ENCODE data around the gene LSM14A.
A peak's percentile ranks its signal among the peaks of the same experiment; 100 is the strongest.
"Not testable (repeated sequence)": the region's sequence is repeated elsewhere in the genome, so short reads cannot be mapped to it uniquely, and the experiment has no call there.

The LSM14A gene

DNA sequence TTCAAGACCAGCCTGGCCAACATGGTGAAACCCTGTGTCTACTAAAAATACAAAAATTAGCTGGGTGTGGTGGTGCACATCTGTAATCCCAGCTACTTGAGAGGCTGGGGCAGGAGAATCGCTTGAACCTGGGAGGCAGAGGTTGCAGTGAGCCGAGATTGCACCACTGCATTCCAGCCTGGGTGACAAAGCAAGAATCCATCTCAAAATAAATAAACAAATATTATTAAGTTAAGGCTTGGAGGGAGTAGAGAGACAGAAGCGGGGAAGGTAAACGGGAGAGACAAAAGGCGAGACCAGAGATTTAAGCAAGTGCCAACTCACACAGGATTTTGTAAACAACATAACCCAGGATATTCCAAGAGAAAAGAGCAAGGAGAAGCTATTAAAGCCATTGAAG is 12.8 kb upstream of the LSM14A start:
- not testable (repeated sequence) for DNase-seq

DNA sequence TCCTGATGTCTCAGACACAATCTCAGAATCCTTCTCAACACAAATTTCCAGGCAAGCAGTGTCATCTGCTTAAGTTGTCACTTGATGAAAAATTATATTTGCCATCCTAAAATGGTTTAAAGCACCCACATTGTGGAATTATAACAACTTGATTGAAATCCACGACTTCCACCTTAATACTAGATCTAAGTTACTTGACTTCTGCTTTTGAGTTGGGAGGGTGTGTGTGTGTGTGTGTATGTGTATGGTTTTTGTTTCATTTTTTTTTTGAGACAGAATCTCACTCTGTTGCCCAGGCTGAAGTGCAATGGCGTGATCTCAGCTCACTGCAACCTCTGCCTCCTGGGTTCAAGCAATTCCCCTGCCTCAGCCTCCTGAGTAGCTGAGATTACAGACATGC is 10.4 kb upstream of the LSM14A start:
- DNase-seq = not testable (repeated sequence)

DNA sequence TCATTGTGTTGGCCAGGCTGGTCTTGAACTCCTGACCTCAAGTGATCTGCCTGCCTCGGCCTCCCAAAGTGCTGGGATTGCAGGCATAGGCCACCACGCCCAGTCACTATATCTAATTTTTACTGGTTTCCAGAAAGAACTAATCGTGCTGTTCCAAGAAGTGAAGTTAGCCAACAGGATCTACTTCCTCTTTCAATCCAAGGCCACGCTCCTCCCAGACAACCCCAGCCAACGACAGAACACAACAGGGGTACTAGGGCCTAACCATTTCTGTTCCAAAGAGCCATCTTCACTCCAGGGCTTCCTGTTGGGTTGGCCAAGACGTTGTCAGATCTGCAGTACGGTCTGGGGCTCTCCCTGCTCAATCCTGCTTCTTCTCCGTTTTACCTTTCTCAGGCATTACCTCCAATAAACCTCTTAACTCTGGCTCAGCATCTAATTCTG is 7.0 kb upstream of the LSM14A start:
- no peak for DNase-seq

DNA sequence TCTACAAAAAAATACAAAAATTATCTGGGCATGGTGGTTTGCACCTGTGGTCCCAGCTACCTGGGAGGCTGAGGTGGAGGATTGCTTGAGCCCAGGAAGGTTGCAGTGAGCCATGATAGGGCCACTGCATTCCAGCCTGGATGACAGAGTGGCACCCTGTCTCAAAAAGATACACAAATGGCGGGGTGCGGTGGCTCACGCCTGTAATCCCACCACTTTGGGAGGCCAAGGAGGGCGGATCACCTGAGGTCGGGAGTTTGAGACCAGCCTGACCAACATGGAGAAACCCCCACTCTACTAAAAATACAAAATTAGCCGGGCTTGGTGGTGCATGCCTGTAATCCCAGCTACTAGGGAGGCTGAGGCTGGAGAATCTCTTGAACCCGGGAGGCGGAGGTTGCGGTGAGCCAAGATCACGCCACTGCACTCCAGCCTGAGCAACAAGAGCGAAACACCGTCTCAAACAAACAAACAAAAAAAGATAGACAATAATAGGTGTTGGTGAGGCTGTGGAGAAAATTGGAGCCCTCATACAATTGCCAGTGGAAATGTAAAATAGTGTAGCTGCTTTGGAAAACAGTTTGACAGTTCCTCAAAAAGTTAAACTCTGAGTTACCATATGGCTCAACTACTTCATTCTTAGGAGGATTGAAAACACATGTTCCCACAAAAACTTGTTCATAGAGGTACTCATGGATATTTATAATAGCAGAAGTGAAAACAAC is 2.7 kb upstream of the LSM14A start:
- not testable (repeated sequence) for DNase-seq

DNA sequence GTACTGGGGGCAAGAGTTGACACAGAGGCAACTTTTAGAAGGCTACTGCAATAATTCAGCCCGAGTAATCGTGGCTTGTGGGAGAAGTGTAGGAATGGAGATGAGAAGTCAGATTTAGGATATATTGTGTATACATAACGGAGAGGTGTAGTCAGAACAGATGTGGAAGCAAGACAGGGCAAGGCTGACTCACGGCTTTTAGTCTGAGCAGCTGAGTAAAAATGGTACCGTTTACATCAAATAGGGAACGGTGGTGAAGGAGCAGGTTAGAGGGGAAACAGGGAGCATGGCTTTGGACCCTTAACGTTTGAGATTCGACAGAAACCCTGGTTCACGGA is 796 bp upstream of the LSM14A start:
- no peak for DNase-seq

DNA sequence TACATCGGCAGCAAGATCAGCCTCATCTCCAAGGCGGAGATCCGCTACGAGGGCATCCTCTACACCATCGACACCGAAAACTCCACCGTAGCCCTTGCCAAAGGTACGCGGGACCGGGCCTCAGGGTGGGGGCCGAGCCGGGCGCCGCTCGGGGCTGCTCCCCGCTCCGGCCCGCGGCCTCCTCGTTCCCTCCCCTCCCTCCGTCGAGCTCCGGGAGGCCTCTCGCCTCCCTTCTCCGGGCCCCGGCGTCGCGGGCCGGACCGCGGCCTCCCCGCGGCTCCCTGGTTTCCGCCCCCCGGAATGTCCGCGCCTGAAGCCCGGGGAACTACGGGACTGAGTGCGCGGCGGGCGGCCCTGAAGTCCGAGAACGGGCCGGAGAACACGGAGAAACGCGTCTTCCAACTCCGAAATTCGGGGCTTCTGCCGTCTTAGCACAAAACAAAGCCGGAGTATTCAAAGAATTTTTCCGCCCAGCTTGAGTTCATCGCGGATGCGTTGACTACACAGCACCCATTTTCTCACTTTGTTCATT is 423 bp downstream of the LSM14A start:
- peak; percentile 8 for DNase-seq

DNA sequence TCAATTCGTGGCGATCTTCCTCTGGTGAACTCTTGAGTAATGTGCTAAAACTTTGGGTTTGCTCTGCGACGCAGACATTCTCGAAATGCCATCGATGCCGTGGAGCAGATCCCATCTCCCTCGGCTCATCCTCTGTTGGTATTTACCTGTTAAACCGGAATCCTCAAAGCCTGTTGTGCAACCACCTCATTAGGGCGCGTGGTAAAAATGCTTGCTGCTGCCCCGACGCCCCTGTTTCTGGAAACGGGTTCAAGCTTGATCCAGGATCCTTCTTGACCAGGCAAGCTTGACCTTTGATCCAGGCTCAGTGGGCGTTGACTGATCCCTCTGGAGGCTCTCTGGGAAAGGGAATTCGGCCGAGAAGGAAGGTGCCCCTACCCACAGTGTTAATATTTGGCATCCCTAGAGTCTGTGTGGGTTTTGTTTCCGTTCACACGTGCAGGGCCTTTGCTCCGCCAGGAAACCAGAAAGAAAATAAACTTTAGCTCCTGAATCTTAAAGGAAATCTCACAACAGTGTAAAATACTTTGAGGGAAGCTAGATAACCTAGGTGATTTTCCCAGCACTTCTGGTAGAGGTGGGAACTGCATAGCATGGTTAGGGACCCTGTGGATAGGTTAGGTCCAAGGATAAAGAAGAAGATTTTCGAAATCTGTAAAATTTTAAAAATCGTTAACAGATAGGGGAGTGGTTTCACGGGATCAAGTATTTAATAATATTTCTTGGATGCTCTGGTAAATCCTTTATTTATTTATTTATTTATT is 1.1 kb downstream of the LSM14A start:
- peak; percentile 31 for DNase-seq

DNA sequence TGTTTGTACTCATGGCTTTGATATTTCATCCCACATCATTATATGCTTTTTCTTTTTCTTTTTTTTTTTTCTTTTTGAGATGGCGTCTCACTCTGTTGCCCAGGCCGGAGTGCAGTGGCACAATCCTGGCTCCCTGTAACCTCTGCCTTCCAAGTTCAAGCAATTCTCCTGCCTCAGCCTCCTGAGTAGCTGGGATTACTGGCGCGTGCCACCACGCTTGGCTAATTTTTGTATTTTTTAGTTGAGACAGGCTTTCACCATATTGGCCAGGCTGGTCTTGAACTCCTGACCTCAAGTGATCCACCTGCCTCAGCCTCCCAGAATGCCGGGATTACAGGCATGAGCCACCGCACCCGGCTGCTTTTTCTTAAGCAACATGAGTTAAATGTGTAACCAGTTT is 2.9 kb downstream of the LSM14A start:
- DNase-seq = not testable (repeated sequence)

DNA sequence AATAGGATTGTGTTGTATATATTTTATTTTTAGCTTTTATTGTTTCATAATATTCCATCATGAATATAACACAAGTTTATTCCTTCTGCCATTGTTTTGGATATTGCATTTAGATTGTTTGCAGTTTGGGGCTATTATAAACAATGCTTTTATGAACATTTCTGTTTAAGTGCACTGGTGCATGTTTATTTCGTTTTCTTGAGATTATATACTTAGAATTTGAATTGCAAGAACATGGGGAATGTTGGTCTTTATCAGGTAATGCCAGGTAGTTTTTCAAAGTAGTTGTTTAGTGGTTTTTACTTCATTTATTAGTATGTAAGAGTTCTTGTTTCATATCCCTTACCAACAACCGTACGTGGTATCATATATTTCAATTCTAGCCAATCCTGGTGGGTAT is 4.3 kb downstream of the LSM14A start:
- no peak for DNase-seq

DNA sequence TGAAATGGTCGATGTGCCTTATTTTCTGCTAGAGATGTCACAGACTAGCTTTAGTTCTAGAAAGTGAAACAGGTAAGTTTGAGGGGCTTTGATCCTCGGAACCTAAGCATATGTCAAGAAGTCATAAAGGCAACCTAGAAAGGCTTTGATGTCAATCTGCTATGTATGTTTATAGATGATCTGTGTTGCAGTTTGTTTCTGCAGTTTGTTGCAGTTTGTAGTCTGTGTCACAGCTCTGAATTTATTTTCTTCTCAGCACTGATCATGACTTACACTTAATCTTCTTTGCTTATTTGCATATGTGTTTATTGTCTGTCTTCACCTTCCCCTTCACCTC is 5.9 kb downstream of the LSM14A start:
- no peak for DNase-seq

DNA sequence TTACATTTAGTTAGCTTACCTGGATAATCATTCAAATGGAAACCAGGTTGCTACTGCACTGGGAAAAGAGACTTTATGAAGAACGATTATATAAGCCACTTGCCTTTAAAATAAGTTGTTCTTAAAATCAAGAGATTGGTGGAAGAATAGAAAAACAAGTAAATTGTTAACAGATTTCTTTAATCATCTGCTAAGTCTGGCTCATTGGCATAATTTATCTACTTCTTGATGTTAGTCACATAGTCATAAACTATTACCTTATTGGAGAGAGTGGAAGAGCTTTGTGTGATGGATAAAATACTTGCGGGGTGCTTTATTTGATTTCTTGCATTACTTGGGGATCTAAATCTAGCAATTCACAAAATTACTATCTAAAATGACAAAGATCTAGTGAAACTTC is 6.8 kb downstream of the LSM14A start:
- no peak for DNase-seq

DNA sequence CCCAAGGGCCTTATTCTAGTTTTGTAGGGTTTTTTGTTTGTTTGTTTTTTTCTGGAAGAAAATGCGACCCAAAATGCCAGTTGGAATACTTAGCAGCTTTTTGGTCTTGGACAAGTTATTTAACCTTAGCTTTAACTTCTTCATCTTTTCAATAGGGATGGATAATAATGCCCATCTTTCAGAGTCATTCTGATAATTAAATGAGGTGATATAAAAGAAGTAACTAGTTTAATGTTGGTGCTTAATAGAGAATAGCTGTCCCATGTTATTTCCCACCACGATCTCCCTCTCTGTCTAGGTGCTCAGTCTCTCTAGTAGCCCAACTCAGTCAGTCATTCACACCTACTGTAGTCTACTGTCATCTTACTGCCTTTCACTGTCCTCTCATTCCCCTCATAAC is 8.0 kb downstream of the LSM14A start:
- DNase-seq = no peak

DNA sequence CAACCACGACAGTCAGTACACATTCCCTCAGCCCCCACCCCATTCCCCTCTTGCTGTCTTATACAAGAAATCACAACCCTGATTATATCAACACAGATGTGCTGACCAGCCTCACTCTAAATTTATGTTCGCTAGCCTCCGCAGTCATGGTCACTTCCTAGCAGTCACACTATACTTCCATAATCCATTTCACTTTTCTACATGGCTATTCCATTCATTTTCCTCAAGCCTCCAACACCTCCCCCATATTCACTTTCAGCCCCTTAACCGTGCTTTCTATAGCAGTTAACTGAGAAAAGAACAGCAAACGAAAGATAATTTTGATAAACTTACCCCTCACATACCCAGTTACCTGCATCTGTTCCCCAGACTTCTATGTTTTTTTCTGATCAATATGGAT is 8.4 kb downstream of the LSM14A start:
- no peak for DNase-seq

DNA sequence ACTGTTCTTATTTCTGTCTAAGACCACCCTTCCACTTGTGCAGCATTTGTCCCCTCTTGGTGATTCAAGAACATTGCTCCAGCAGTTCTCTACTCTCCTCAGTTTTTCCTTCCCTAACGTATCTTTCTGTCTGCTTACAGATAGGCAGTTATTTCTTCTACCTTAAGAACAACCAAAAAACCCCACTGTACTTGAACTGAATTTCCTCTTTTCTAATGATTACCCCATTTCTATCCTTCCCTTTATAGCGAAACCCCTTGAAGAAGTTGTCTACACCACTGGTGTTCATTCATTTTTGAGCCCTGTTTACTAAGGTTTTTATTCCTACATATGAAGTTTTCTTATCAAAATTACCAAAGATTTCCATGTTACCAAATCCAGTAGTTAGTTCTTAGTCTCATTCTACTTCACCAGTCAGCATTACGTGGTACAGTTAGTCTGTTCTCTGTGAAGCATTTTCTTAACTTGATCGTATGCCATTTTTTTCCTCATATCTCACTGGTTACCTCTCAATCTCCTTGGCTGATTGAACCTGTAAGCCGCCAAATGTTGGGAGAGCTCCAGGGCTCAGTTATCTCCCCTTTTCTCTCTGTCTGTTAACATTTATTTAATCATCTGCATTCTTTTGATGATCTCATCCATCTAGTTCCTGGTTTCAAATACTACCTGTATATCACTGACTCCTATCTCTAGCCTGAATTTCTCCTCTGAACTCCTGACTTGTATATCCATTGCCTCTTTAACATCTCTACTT is 9.0 kb downstream of the LSM14A start:
- no peak for DNase-seq

DNA sequence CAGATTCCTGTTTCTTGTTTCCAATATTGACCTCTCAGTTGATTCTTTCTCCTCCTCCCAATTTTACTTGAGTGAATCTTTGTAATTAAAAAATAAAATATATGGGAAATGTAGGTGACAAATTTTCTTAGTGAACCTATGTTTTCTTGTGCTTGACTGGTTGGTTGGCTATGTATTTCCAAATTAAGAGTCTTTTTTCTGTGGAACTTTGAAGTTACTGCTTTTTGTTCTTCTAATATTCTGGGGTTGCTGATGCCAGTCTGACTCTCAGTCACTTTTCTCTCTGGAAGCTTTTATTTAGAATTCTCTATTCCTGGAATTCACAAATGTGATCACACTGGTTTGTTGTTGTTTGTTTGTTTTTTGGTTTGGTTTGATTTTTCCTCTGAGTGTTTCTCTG is 9.8 kb downstream of the LSM14A start:
- DNase-seq = no peak

DNA sequence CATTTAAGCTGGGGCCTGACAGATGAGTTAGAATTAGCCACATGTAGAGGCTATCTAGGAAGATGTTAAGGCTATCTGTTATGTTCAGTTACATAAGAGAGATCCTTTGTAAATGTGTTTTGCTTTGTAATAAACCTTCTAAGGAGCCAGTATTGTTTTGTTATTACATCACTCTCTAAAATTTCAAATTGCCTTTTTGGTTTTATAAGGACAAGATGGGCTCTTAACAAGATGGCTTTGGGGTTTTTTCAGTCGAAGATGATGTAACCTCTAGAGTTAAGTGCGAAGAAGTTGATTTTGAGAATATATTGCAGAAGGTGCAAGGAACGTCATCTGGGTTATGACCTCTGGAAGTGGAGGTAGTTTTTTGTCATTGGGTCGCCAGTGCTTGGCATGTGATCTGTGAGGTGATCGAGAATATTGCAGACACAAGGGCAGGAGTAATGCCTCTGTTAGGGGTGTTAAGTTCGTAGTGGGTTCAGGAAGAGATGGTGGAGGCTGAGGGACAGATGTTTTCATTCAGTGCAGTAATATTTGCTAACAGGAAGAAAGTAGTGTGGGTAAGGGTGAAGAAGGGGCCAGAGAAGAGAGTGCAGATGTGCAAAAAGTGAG is 12.7 kb downstream of the LSM14A start:
- no peak for DNase-seq

DNA sequence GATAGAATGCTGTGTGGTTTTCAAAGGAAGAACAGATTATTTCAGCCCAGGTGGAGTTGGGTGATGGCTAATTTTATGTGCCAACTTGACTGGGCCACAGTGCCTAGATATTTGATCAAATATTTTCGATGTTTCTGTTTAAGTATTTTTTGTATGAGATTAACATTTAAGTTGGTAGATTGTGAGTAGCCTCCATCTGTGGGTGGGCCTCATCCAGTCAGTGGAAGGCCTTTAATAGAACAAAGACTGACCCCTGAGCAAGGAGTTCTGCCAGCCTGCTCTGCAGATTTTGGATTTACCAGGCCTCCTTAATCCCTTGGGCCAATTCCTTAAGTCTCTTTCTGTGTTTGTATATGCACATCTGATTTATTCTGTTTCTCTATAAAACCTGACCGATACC is 13.9 kb downstream of the LSM14A start:
- no peak for DNase-seq

DNA sequence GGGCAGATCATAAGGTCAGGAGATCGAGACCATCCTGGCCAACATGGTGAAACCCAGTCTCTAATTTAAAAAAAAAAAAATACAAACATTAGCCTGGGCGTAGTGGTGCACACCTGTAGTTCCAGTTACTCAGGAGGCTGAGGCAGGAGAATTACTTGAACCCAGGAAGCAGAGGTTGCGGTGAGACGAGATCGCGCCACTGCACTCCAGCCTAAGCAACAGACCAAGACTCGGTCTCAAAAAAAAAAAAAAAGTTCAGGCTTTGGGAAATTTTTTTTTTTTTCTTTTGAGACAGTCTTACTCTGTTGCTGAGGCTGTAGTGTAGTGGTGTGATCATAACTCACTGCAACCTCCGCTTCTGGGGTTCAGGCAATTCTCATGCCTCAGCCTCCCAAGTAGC is 14.7 kb downstream of the LSM14A start:
- no peak for DNase-seq

DNA sequence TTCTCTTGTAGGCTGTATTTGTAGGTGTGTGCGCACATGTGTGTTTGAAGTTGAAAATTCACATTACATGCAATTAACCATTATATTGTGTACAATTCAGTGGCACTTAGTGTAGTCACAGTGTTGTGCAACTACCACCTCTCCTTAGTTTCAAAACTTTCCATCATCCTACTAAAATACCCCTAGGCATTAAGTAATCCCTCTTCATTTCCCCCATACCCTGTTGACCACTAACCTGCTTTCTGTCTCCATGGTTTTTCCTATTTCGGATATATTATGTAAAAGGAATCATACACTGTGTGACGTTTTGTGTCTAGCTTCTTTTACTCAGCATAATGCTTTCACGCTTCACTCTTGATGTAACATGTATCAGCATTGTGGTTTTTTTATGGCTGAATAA is 16.1 kb downstream of the LSM14A start:
- no peak for DNase-seq

DNA sequence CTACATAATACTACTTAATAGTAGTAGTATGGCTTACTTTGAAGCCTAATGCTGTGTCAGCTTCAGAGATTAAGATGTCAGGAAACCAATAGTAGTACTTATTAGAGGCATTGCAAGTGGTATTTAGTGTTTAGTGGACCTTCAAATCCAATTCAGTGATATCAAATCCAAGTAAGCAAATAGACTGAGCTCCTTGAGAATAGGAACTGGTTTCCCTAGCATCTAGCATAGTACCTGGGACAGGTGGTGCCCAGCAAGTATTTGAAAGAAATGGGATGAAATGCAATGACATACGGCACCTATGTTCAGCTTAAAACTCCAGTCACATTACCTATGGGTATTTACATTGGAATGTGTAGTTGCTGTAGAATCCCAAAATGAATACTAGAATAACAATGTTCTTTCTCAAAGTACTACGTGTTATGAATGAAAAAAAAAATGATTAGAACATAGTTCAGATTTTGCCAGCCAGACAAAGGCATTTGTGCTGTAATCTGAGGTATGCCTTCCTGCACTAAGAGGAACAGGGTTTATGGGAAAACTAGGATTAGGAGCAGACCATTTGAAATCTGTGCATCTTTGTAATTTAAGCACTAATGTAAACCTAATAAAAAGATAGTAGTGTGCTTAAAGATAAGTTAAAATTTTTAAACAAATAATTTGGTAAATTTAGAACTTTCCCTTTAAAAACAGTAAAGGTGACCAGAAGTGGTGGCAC is 17.1 kb downstream of the LSM14A start:
- no peak for DNase-seq

DNA sequence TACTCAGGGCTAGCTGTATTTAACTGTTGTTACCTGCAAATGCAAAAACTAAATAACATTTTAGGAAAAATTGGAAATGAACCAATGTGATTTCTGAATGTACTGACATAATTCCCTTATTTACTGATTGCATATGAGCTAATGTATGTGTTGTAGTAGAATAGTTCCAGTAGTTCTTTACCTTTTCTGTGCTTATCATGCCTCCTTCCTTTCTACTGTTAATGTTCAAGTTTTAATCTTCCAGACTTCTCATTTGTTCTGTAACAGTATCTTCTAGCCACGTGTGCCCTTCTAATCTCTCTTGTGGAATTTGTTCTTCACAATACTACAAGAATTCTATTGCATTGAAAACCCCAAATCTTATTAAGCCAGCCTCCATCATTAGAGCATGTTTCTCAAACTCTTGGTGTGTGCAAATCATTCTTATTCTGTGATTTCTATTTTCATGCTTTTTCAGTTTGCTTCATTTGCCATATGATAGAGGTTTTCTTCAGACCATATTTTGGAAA is 17.7 kb downstream of the LSM14A start:
- DNase-seq = no peak

DNA sequence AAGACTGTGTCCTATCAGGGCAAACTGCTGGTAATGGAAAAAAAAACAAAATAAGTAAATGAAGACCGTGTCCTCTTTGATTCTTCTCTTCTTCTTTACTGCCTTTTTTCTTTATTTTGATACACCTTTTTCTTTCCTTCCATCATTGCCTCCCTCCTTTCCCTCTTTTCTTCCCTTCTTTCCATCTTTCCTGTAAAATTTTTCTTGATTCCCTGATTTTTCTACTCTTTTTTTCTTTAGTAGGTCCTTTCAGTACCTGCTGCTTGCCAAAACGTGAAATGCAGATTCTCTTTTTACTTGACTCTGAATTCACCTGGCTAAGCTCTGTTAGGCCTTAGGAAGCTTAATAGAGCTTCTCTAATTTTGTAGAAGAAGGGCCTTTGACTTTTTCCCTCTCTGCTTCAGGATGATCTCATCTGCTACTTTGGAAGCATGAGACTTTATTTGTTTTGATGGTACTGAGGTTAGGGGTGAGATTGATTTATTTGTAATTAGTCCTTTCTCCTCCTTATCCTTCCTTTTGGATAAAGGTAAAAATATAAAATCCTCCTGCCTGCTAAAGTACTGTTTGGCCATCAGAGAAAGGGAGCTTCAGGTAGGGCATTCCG is 19.2 kb downstream of the LSM14A start:
- no peak for DNase-seq

Data from NCI-H510A (cell line).